HL-60 (cell line): ENCODE results near the gene SLC5A11.

Experiments used
- POLR2AphosphoS5 ChIP-seq: IDR thresholded peaks from 2 replicates; pipeline ENCODE4 v1.6.1; 2012; ENCODE audit warnings: low read depth
- SPI1 ChIP-seq: IDR thresholded peaks from 2 replicates; pipeline ENCODE4 v1.6.1; 2012; ENCODE audit warnings: low read depth, mild to moderate bottlenecking, borderline replicate concordance
- TF ChIP-seq, protein P1 (sequence below): IDR thresholded peaks from one replicate; pipeline ENCODE4 v1.5.1; 2011; ENCODE audit warnings: low read length, control low read depth, inconsistent platforms; ENCODE audit not compliant: insufficient read depth

DNA sequence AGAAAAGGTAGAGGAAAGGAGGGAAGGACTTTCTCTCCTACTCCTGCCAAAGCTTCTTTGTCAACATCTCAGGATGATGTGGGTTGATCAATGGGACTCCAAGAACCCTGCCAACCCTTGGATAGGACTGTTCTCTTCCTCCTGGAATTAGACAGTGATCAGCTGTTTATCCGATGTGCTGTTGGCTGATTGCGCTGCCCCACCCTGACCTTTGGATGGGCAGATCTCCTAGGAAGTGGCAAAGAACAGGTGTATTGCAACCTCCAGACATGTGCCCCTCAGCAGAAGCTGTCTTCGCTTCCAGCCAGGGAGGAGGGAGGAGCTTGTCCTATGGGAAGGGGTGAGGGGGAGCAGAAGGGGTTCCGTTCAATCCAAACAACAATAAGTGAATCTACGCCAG is 30.5 kb downstream of the SLC5A11 start:
- TF ChIP-seq, protein P1, sequence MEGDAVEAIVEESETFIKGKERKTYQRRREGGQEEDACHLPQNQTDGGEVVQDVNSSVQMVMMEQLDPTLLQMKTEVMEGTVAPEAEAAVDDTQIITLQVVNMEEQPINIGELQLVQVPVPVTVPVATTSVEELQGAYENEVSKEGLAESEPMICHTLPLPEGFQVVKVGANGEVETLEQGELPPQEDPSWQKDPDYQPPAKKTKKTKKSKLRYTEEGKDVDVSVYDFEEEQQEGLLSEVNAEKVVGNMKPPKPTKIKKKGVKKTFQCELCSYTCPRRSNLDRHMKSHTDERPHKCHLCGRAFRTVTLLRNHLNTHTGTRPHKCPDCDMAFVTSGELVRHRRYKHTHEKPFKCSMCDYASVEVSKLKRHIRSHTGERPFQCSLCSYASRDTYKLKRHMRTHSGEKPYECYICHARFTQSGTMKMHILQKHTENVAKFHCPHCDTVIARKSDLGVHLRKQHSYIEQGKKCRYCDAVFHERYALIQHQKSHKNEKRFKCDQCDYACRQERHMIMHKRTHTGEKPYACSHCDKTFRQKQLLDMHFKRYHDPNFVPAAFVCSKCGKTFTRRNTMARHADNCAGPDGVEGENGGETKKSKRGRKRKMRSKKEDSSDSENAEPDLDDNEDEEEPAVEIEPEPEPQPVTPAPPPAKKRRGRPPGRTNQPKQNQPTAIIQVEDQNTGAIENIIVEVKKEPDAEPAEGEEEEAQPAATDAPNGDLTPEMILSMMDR = no peak
- TF ChIP-seq POLR2AphosphoS5 = no peak
- TF ChIP-seq SPI1 = no peak
